LNCAP (cell line): ENCODE data around the gene TBX3.

Experiments
- TF ChIP-seq, protein P1 (sequence below): fragments of 450-650 bp; IDR thresholded peaks from 2 replicates; pipeline ENCODE4 v1.5.1; 2017; ENCODE audit warnings: mild to moderate bottlenecking

TBX3 gene

GRCh38 chr12:114698566-114699163 is 14.7 kb upstream of the TBX3 start:
- TF ChIP-seq, protein P1, sequence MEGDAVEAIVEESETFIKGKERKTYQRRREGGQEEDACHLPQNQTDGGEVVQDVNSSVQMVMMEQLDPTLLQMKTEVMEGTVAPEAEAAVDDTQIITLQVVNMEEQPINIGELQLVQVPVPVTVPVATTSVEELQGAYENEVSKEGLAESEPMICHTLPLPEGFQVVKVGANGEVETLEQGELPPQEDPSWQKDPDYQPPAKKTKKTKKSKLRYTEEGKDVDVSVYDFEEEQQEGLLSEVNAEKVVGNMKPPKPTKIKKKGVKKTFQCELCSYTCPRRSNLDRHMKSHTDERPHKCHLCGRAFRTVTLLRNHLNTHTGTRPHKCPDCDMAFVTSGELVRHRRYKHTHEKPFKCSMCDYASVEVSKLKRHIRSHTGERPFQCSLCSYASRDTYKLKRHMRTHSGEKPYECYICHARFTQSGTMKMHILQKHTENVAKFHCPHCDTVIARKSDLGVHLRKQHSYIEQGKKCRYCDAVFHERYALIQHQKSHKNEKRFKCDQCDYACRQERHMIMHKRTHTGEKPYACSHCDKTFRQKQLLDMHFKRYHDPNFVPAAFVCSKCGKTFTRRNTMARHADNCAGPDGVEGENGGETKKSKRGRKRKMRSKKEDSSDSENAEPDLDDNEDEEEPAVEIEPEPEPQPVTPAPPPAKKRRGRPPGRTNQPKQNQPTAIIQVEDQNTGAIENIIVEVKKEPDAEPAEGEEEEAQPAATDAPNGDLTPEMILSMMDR: no peak

DNA sequence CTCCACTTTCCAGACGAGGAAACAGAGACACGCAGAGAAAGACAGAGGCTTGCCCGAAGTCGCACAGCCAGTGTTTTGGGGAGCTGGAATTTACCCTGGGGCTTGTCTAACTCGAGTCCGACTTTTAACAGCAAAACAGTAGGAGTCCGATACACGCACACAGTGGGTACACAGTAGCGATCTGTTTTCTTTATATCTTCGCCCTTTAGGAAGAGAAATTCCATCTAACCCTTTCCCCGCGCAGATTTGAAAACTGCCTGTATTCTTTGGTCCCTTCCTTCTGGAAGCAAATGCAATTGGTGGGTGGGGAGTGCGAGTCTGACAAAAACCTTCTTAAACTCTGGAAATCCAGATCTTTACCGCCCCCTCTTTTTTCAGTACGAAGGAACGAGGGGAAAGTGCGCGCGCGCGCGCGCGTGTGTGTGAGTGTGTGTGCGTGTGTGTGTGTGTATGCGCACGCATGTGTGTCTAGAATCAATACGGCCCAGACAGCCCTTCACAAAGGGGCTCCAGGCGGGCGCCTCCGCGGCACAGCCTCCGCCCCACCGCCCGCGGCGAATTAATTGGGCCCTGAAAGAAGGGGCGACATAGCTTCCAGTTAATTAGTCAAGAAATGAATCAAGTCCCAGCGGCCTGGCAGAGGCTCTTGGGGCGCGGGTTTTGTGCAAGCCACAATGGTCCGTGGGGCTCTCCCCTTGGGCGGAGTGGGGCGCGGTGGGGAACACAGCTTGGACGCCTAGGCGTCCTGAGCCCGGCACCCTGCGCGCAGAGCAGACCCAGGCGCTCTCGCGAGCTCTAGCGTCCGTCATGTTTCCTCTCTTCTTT is 14.0 kb upstream of the TBX3 start:
- TF ChIP-seq, protein P1: no peak

DNA sequence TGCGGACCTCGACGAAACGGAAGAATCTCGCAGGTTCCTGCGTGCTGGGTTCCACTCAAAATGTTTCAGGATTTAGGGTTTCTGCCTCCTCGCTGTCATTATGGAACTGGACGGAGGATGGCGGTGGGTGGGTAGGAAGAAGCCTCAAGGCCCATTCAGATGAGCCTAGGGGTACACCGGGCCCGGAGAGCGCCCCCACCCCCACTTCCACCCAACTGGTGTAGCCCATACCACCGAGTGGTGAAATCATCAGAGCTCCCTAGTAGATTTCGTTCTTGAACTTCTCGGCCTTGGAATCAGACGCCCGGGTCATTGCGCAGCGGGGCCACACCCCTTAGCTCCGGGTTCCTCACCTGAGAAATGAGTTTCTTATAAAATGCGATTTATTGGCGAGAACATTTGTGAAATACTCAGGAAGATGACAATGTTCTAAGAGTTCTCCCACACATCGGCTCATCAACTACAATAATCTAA is 13.3 kb upstream of the TBX3 start:
- TF ChIP-seq, protein P1: no peak

DNA sequence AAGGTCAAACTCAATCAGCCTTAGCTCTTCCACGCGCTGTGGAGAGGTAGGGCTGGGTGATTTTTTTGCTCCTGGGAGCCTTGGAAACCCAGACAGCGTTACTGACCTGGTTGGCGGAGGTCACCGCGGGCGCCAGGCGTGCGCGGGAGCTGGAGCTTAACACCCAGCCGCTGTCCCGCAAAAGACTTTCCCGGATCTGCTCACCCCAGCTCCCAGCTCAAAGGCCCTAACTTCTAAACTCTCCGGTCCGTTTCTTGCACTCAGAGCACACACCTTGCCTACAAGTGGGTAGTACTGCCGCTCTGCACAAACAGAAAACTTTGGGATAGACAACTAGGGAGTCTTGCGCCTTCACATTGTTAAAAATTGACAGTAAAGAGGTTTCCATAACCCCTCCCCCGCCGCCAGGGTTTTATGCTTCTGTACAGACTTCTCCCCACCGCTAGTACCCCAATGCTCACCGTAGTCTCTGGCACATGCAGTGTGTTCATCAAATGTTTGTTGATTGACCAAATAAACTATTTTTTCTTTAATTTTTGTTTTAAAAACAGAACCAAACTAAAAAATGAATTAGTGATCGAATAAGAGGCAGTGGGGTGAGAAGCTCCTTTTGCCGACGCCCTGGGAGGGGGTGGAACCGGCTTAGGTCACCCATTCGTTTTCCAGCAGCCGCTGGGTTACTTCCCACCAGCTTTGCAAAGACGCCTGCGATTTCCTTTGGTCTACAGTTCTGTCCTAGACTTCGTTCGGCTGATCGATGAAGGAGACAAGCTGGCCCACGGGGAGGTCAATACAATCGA is 12.7 kb upstream of the TBX3 start:
- TF ChIP-seq, protein P1: no peak

DNA sequence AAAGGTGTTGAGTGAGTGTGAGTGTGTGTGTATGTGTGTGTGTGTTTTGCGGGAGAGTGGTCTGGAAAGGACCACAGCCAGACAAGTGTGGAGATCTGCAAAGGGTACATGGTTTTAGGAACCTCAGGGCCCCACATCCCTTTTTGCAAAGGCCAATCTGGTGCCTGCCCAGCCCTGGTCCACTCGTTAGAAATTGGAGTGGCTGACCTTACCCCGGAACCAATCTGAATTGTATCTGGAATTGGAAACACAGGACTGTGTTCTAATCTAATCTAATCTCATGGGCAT is 11.3 kb upstream of the TBX3 start:
- TF ChIP-seq, protein P1: no peak

GRCh38 chr12:114694436-114695304 is 10.7 kb upstream of the TBX3 start:
- TF ChIP-seq, protein P1: no peak

- TF ChIP-seq, protein P1: no peak
Observed at GRCh38 chr12:114693532-114693931, 9.6 kb upstream of the TBX3 start.
